CD4-positive, alpha-beta memory T cell (primary cell): ENCODE results near the gene SLC16A10. TPM values are rescaled to one million over a fixed set of nuclear protein-coding genes. Genes with fewer than 3 reads are reported as not detected.

Experiments
- CTCF ChIA-PET: fragments of 350-600 bp; sonication (Branson Sonifier 250); formaldehyde crosslinking; loops from one replicate; lab custom pipeline; 2021; ENCODE audit warnings: inconsistent platforms; ENCODE audit not compliant: partially characterized antibody; lab: Charles Lee
- POLR2A ChIA-PET: fragments of 350-600 bp; sonication (Branson Sonifier 250); formaldehyde crosslinking; loops from one replicate; lab custom pipeline; 2021; ENCODE audit not compliant: partially characterized antibody; lab: Charles Lee
- DNase-seq, 5 donors: peaks; one replicate each; pipeline versions ENCODE4 v3.0.0 to v3.0.0-alpha.2; 2020 to 2022; ENCODE audit warnings: mixed read lengths in 1 of 5
- H3K27ac ChIP-seq: one replicate; pipeline ENCODE4 v1.7.0; 2013; ENCODE audit warnings: low read depth, low read length
- H3K27me3 ChIP-seq: 2 replicates; pipeline ENCODE4 v1.7.0; 2013; ENCODE audit warnings: mild to moderate bottlenecking, low read length, moderate library complexity; ENCODE audit not compliant: insufficient read depth
- H3K36me3 ChIP-seq: 2 replicates; pipeline ENCODE4 v1.7.0; 2013; ENCODE audit warnings: mild to moderate bottlenecking, low read length, moderate library complexity; ENCODE audit not compliant: insufficient read depth
- H3K4me1 ChIP-seq: 2 replicates; pipeline ENCODE4 v1.7.0; 2013; ENCODE audit warnings: mild to moderate bottlenecking, low read length, moderate library complexity; ENCODE audit not compliant: insufficient read depth
- H3K4me3 ChIP-seq, 2 donors: one replicate each; pipeline ENCODE4 v1.7.0; 2013; ENCODE audit warnings: low read length in 2 of 2, mild to moderate bottlenecking in 1 of 2
- H3K9me3 ChIP-seq, 2 donors: one replicate each; pipeline ENCODE4 v1.7.0; 2013; ENCODE audit warnings: low read length in 2 of 2, control low read depth in 1 of 2; ENCODE audit not compliant: control insufficient read depth in 1 of 2
- H3K27ac Mint-ChIP-seq, 7 donors: one replicate each; pipeline ENCODE4 v1.8.0; 2020 to 2021; ENCODE audit warnings: mixed read lengths in 7 of 7, mild to moderate bottlenecking in 6 of 7, inconsistent platforms in 3 of 7, moderate library complexity in 3 of 7
- H3K27me3 Mint-ChIP-seq, 2 donors: one replicate each; pipeline ENCODE4 v1.8.0; 2020 to 2021; ENCODE audit warnings: mixed read lengths in 2 of 2
- H3K36me3 Mint-ChIP-seq, 2 donors: one replicate each; pipeline ENCODE4 v1.8.0; 2020 to 2021; ENCODE audit warnings: mixed read lengths in 2 of 2, inconsistent platforms in 1 of 2, mild to moderate bottlenecking in 1 of 2
- H3K4me1 Mint-ChIP-seq, 4 donors: one replicate each; pipeline ENCODE4 v1.8.0; 2020 to 2021; ENCODE audit warnings: mixed read lengths in 4 of 4, mild to moderate bottlenecking in 1 of 4
- H3K4me3 Mint-ChIP-seq, 8 donors: one replicate each; pipeline ENCODE4 v1.8.0; 2020 to 2021; ENCODE audit warnings: mixed read lengths in 8 of 8, mild to moderate bottlenecking in 7 of 8, moderate library complexity in 6 of 8, inconsistent platforms in 3 of 8
- H3K9me3 Mint-ChIP-seq, 8 donors: one replicate each; pipeline ENCODE4 v1.8.0; 2020 to 2021; ENCODE audit warnings: mixed read lengths in 8 of 8, mild to moderate bottlenecking in 5 of 8, inconsistent platforms in 3 of 8, moderate library complexity in 1 of 8
- intact Hi-C: fragments of 100-400 bp; cut with micrococcal nuclease; formaldehyde crosslinking; loops from one replicate; pipeline ENCODE4 v1.15.1; 2023
- polyA plus RNA-seq, 2 donors: library from polyadenylated mRNA; unstranded; fragments of 300-500 nt; fragmentation: Illumina TruSeq; gene quantifications; one replicate each; pipeline ENCODE4 v1.2.3, GENCODE V29; 2021
- total RNA-seq, 2 experiments: library from RNA; stranded (reverse); gene quantifications; one replicate each; pipeline ENCODE4 v1.2.3, GENCODE V29; 2021

The SLC16A10 gene
- total and polyA plus RNA-seq, 4 experiments from 2014 or later = 5.6 to 11.2 (median 8.7) TPM

DNA sequence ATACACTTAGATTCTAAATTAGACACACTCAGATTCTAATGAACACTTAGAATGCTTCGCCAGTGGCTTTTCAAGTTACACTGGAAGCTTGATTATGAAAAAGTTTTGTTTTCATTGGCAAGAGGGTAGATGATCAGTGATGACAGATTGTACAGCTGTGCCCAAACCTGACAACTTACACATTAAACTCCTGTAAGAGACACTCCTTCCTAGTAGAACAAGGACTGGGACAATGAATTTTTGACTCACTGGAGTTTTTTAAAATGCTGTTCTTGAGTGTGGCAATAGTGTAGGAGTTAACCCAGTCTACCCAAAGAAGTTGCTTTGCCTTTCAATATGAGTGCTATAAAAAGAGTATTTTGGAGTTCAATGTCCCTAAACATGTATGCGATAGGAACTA, 140.8 kb downstream of the SLC16A10 start:
- Mint-ChIP-seq H3K9me3 (no peaks in the 10 kb centered on the region), H3K27me3 (no peaks in the 10 kb centered on the region), H3K36me3 (no peaks in the 10 kb centered on the region), H3K4me1 (no peaks in the 10 kb centered on the region), H3K27ac (no peak overlapping the region), H3K4me3 (no peak overlapping the region)
- ChIA-PET CTCF (interaction anchor here (1.0 kb wide), 1 partner anchor 15 kb away, joined by 3 read pairs; no protein-coding TSS in a partner anchor), POLR2A (no interaction called here)
- no peak for DNase-seq
- intact Hi-C loops = no loop called here
- H3K4me3 ChIP-seq = no peak overlapping the region
- H3K27ac ChIP-seq = no peak overlapping the region
- H3K9me3 ChIP-seq = no peaks in the 10 kb centered on the region
- H3K4me1 ChIP-seq = no peaks in the 10 kb centered on the region
- H3K36me3 ChIP-seq = no peaks in the 10 kb centered on the region
- H3K27me3 ChIP-seq = no peaks in the 10 kb centered on the region

DNA sequence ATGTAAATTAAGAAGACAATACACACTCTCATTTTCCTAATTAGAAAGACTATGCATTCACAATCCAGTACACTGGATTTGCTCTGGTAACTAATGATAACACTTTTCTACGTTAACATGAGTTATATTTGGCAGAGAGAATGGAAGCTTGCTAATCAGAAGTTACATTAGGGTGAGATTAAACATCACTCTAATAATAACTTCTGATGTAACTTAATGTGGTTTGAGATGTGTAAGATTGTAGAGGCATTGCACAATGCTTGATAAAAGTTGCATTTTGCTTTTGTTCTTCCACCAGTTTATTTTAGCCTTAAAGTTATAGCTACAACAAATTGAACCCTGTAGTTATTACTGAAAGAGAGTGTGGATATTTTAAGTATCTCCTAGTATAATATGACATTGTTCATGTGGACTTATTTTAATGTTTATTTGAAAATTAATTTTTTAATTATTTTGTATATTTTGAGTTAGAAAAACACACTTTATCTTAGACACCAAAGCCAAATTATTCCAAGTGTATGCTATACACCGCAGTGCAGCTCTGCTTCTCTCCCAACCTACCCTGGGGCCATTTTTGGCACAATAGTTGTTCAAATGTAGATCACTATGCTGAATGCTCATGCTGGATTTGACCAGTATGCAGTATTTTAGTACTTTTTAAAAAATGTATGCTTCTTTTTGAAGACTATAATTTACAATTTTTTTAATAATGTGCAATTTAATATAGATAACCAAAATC, 143.2 kb downstream of the SLC16A10 start:
- Mint-ChIP-seq H3K27me3 (peaks cover 3 to 5% of the 10 kb centered on the region in 2 donors), H3K27ac (no peak overlapping the region), H3K4me3 (no peak overlapping the region), H3K4me1 (no peaks in the 10 kb centered on the region), H3K36me3 (no peaks in the 10 kb centered on the region), H3K9me3 (peaks cover 0 to 6% (median 0%) of the 10 kb centered on the region in 8 donors)
- H3K4me1 ChIP-seq = no peaks in the 10 kb centered on the region
- H3K27me3 ChIP-seq = no peaks in the 10 kb centered on the region
- H3K4me3 ChIP-seq = no peak overlapping the region
- no peaks in the 10 kb centered on the region for H3K9me3 ChIP-seq
- H3K27ac ChIP-seq = no peak overlapping the region
- intact Hi-C loops = no loop called here
- ChIA-PET POLR2A (no interaction called here), CTCF (interaction anchor here (0.9 to 1.4 kb wide), 2 partner anchors 21 to 29 kb away, joined by 4 read pairs; a partner anchor contains a TSS)
- H3K36me3 ChIP-seq = no peaks in the 10 kb centered on the region
- no peak for DNase-seq

DNA sequence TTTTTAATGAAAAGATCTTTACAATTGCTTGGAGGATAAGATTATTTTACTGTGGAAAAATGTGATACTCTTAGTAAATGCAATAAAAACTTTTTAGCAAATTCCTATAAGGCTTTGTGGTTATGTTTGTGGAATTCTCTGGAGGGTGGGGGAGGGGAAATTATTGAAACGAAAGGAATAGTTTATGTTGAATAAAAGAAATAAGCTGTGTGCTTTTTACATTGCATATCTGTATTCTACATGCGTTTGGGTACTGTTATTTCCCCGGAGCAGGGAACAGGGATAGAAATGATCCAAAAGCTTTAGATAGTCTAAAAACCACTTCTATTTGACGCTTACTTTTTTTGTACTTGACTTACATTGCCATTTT, 143.8 kb downstream of the SLC16A10 start:
- intact Hi-C loops = no loop called here
- Histone ChIP-seq H3K4me3 (no peak overlapping the region), H3K27ac (no peak overlapping the region), H3K27me3 (no peaks in the 10 kb centered on the region), H3K36me3 (no peaks in the 10 kb centered on the region), H3K9me3 (no peaks in the 10 kb centered on the region), H3K4me1 (no peaks in the 10 kb centered on the region)
- peaks cover 3 to 5% of the 10 kb centered on the region in 2 donors for H3K27me3 Mint-ChIP-seq
- H3K36me3 Mint-ChIP-seq = no peaks in the 10 kb centered on the region
- ChIA-PET POLR2A (no interaction called here), CTCF (interaction anchor here (1.4 kb wide), 1 partner anchor 28 kb away, joined by 4 read pairs; a partner anchor contains a TSS)
- H3K27ac Mint-ChIP-seq = no peak overlapping the region
- H3K9me3 Mint-ChIP-seq = peaks cover 0 to 6% (median 0%) of the 10 kb centered on the region in 8 donors
- DNase-seq = no peak
- H3K4me1 Mint-ChIP-seq = no peaks in the 10 kb centered on the region
- H3K4me3 Mint-ChIP-seq = no peak overlapping the region

DNA sequence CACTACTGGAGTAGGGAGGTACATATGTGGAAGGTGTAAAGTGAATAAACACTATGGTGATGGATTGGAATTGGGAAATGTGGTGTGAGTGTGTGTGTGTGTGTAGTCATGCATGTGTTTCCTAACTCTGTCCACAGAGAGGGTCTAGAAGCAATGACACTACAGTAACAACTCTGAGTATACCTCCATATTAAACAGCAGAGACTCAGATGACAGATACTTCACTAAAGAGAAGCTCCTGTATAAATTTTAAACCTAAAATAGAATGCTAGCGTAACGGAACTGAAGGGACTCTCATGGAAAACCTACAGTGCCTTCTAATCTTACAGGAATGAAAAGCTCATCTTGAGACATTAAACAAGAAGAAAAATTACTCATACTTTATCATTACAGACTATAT, 150.5 kb downstream of the SLC16A10 start:
- POLR2A ChIA-PET = no interaction called here

DNA sequence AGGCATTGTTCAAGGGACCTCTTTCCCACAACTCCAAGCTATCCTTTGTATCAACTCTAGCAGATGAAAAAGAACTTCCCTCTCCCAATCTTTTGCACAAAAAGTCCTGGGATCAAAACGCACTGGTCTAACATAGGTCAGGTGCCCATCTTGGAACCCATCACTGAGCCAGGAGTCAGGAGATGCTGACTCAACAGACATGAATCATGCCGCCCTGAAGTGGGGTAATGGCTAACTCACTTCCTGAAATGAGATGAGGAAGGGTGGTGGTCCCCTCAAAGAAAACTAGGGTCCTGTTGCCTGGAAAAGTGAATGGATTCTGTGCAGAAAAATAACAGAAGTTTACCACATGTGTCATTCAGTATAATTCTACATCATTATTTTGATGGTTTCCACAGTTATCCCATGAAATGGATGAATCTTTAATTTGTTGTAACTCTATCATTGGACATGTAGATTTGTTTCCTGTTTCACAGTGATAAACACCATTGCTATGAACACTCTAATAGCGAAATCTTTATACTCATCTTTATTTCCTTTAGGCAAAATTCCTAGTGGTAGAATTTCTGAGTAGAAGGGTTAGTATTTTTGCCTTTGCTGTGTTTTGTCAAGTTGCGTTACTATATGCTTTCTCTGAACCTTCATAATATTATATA, 151.3 kb downstream of the SLC16A10 start:
- H3K36me3 Mint-ChIP-seq = no peaks in the 10 kb centered on the region
- peaks cover 2 to 5% of the 10 kb centered on the region in 2 donors for H3K27me3 Mint-ChIP-seq
- H3K27me3 ChIP-seq = no peaks in the 10 kb centered on the region
- intact Hi-C loops = no loop called here
- ChIA-PET POLR2A (no interaction called here), CTCF (no interaction called here)
- H3K9me3 Mint-ChIP-seq = peaks cover 0 to 6% (median 0%) of the 10 kb centered on the region in 8 donors
- no peak overlapping the region for H3K27ac ChIP-seq
- no peak overlapping the region for H3K4me3 ChIP-seq
- no peak for DNase-seq
- H3K9me3 ChIP-seq = no peaks in the 10 kb centered on the region
- no peaks in the 10 kb centered on the region for H3K4me1 ChIP-seq
- H3K4me1 Mint-ChIP-seq = no peaks in the 10 kb centered on the region
- no peaks in the 10 kb centered on the region for H3K36me3 ChIP-seq
- H3K27ac Mint-ChIP-seq = no peak overlapping the region
- no peak overlapping the region for H3K4me3 Mint-ChIP-seq

More for the DNA sequence above, 150.5 kb downstream of the SLC16A10 start:
- Mint-ChIP-seq H3K36me3 (no peaks in the 10 kb centered on the region), H3K27me3 (peaks cover 3 to 5% of the 10 kb centered on the region in 2 donors), H3K9me3 (peaks cover 0 to 6% (median 0%) of the 10 kb centered on the region in 8 donors), H3K27ac (no peak overlapping the region), H3K4me1 (no peaks in the 10 kb centered on the region), H3K4me3 (no peak overlapping the region)
- intact Hi-C loops = no loop called here
- no peaks in the 10 kb centered on the region for H3K36me3 ChIP-seq
- H3K4me3 ChIP-seq = no peak overlapping the region
- no peak overlapping the region for H3K27ac ChIP-seq
- no peak for DNase-seq
- CTCF ChIA-PET = interaction anchor here (1.0 kb wide), 1 partner anchor 15 kb away, joined by 3 read pairs; no protein-coding TSS in a partner anchor
- no peaks in the 10 kb centered on the region for H3K9me3 ChIP-seq
- no peaks in the 10 kb centered on the region for H3K4me1 ChIP-seq
- no peaks in the 10 kb centered on the region for H3K27me3 ChIP-seq

DNA sequence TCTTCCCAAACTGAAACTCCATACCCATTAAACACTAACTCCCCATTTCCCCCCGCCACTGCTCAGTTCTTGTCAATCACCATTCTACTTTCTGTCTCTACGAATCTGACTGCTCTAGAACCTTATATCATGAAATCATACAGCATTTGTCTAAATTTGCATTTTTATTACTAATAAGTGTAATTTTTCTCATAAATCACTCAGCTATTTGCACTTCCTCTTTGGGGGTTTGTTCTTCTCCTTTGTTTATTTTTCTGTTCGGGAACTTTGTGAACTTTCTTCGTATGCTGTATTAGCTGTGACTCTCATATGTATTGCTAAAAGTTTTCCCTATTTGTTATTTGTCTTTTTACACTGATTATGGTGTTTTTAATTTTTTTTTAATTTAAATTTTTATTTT, 152.2 kb downstream of the SLC16A10 start:
- CTCF ChIA-PET = no interaction called here

DNA sequence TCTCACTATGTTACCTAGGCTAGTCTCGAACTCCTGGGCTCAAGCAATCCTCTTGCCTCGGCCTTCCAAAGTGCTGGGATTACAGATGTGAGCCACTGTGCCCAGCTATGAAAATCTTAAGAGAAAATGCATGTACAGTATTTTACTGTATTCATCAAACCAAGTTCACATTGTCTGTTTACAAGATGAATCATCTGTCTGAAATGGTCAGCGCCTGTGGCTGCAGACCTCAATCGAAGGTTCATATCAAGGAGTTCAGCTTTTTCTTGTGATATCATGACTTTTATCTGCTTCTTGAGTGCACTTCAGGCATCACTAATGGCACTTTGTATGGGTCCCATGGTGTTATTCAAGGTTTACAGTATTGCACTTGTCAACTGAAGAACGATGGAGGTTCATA, 155.1 kb downstream of the SLC16A10 start:
- Mint-ChIP-seq H3K4me1 (no peaks in the 10 kb centered on the region), H3K4me3 (no peak overlapping the region), H3K36me3 (no peaks in the 10 kb centered on the region), H3K27me3 (peaks cover 0 to 2% of the 10 kb centered on the region in 2 donors), H3K9me3 (peaks cover 0 to 2% (median 0%) of the 10 kb centered on the region in 8 donors), H3K27ac (no peak overlapping the region)
- CTCF ChIA-PET = no interaction called here
- no peaks in the 10 kb centered on the region for H3K4me1 ChIP-seq
- no peaks in the 10 kb centered on the region for H3K9me3 ChIP-seq
- intact Hi-C loops = no loop called here
- H3K27me3 ChIP-seq = peaks cover 5% of the 10 kb centered on the region
- H3K4me3 ChIP-seq = no peak overlapping the region
- no peak for DNase-seq
- POLR2A ChIA-PET = no interaction called here
- no peaks in the 10 kb centered on the region for H3K36me3 ChIP-seq
- no peak overlapping the region for H3K27ac ChIP-seq

More for the DNA sequence above, 152.2 kb downstream of the SLC16A10 start:
- no peaks in the 10 kb centered on the region for H3K36me3 Mint-ChIP-seq
- peaks cover 2 to 5% of the 10 kb centered on the region in 2 donors for H3K27me3 Mint-ChIP-seq
- peaks cover 0 to 6% (median 0%) of the 10 kb centered on the region in 8 donors for H3K9me3 Mint-ChIP-seq
- H3K4me3 Mint-ChIP-seq = no peak overlapping the region
- no peaks in the 10 kb centered on the region for H3K36me3 ChIP-seq
- H3K4me3 ChIP-seq = no peak overlapping the region
- no peaks in the 10 kb centered on the region for H3K27me3 ChIP-seq
- no peaks in the 10 kb centered on the region for H3K4me1 Mint-ChIP-seq
- POLR2A ChIA-PET = no interaction called here
- H3K9me3 ChIP-seq = no peaks in the 10 kb centered on the region
- H3K27ac Mint-ChIP-seq = no peak overlapping the region
- intact Hi-C loops = no loop called here
- H3K4me1 ChIP-seq = no peaks in the 10 kb centered on the region
- no peak for DNase-seq
- no peak overlapping the region for H3K27ac ChIP-seq
